Panc1 (cell line): Measurements from ENCODE around the gene ADGRL3. TPM values are rescaled to one million over a fixed set of nuclear protein-coding genes. Genes with fewer than 3 reads are reported as not detected.
"Not testable (repeated sequence)": the region's sequence is repeated elsewhere in the genome, so short reads cannot be mapped to it uniquely, and the experiment has no call there.

Experiments used
- ATAC-seq: fragments of 200-7000 bp; cut with Tn5 transposase; 2 replicates; pipeline ENCODE4 v1.9.1; 2020; ENCODE audit warnings: mild to moderate bottlenecking, moderate library complexity
- BruUV-seq: library from RNA; stranded (reverse); fragments of 400-500 nt; replicated peaks from 2 replicates; lab custom pipeline; 2021; lab: Mats Ljungman, UMichigan
- CTCF ChIA-PET: fragments of 300-600 bp; sonication (Branson Sonifier 250); formaldehyde crosslinking; loops from one replicate; lab custom pipeline; 2022; ENCODE audit warnings: antibody characterized with exemption; lab: Charles Lee
- POLR2A ChIA-PET: fragments of 300-600 bp; sonication (Branson Sonifier 250); formaldehyde crosslinking; loops from one replicate; lab custom pipeline; 2022; ENCODE audit warnings: antibody characterized with exemption; lab: Charles Lee
- DNase-seq: peaks from one replicate; pipeline ENCODE4 v3.0.0-alpha.2; 2010; ENCODE audit warnings: low read depth, low spot score
- H3K27ac ChIP-seq: 2 replicates; pipeline ENCODE4 v1.5.1; 2011; ENCODE audit warnings: mild to moderate bottlenecking, low read length, inconsistent platforms
- H3K27me3 ChIP-seq: fragments of 200-500 bp; sonication (Bioruptor generic); 2 replicates; pipeline ENCODE4 v1.6.0; 2014; ENCODE audit warnings: low read length, inconsistent platforms; ENCODE audit not compliant: control insufficient read depth, insufficient read depth
- H3K36me3 ChIP-seq: fragments of 200-500 bp; sonication (Bioruptor generic); 2 replicates; pipeline ENCODE4 v1.5.1; 2014; ENCODE audit warnings: inconsistent platforms, mild to moderate bottlenecking, low read length, moderate library complexity; ENCODE audit not compliant: control insufficient read depth, insufficient read depth
- H3K4me1 ChIP-seq: 2 replicates; pipeline ENCODE4 v1.5.1; 2011; ENCODE audit warnings: inconsistent platforms, mild to moderate bottlenecking, low read length, moderate library complexity; ENCODE audit not compliant: control insufficient read depth, insufficient read depth
- H3K4me3 ChIP-seq, 2 experiments: 2 replicates each; pipeline ENCODE4 v1.5.1; 2011 to 2012; ENCODE audit warnings: low read depth in 2 of 2, low read length in 2 of 2, mild to moderate bottlenecking in 2 of 2, inconsistent platforms in 1 of 2, moderate library complexity in 1 of 2
- H3K9me3 ChIP-seq: fragments of 200-500 bp; sonication (Bioruptor generic); 2 replicates; pipeline ENCODE4 v1.5.1; 2014; ENCODE audit warnings: low read depth, mild to moderate bottlenecking, inconsistent platforms, low read length, moderate library complexity; ENCODE audit not compliant: control insufficient read depth, insufficient read depth
- POLR2AphosphoS5 ChIP-seq: IDR thresholded peaks from 2 replicates; pipeline ENCODE4 v1.6.1; 2012; ENCODE audit warnings: mild to moderate bottlenecking, low read depth, low read length, moderate library complexity
- SIN3A ChIP-seq: IDR thresholded peaks from 2 replicates; pipeline ENCODE4 v1.6.1; 2012; ENCODE audit warnings: low read depth, mild to moderate bottlenecking, low read length, moderate library complexity, borderline replicate concordance; ENCODE audit not compliant: insufficient read depth
- TCF7L2 ChIP-seq: IDR thresholded peaks from 2 replicates; pipeline ENCODE4 v1.6.1; 2011; ENCODE audit warnings: mild to moderate bottlenecking, low read depth, low read length, inconsistent platforms
- in situ Hi-C: cut with HindIII; loops from 2 replicates; pipeline ENCODE4 v1.10.0; 2016; ENCODE audit warnings: low sequenced_read_pairs, low pct_unique_long_range_greater_than_20kb
- intact Hi-C: fragments of 100-400 bp; cut with micrococcal nuclease; formaldehyde crosslinking; loops from one replicate; pipeline ENCODE4 v1.10.0; 2022; ENCODE audit not compliant: unreplicated experiment
- total RNA-seq: library from RNA; stranded (reverse); gene quantifications from one replicate; pipeline ENCODE4 v1.2.1, GENCODE V29; 2021; ENCODE audit not compliant: unreplicated experiment
- TF ChIP-seq, protein P1 (sequence below), 2 experiments: IDR thresholded peaks; 2 replicates each; pipeline ENCODE4 v1.6.1; 2011 to 2012; ENCODE audit warnings: low read depth in 2 of 2, control low read depth in 1 of 2, low read length in 1 of 2, mild to moderate bottlenecking in 1 of 2, moderate library complexity in 1 of 2; ENCODE audit not compliant: insufficient read depth in 1 of 2
- TF ChIP-seq, protein P2 (sequence below): fragments of 450-650 bp; IDR thresholded peaks from 2 replicates; pipeline ENCODE4 v1.5.1; 2017; ENCODE audit warnings: mild to moderate bottlenecking

Gene ADGRL3
- total RNA-seq, 1 experiment from 2014 or later = 0.23 TPM

DNA sequence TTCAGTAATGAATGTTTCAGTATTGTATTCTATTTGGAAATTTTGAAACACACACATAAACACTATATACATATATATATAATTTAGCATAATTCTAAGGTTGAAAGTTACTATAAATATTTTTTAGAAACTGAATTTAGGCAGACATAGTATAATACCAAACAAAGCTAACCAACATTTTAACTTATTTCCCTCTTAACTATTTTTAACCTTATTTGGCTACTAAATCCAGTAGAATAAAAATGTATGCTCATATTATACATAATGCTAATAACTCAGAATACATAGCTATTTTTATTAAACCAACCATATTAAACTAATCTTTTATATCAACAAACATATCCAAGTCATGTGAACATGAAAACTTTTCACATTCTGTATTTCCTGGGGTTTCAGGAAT lies 563.6 kb downstream of the ADGRL3 start:
- no peaks in the 10 kb centered on the region for H3K4me1 ChIP-seq
- TF ChIP-seq, protein P1, sequence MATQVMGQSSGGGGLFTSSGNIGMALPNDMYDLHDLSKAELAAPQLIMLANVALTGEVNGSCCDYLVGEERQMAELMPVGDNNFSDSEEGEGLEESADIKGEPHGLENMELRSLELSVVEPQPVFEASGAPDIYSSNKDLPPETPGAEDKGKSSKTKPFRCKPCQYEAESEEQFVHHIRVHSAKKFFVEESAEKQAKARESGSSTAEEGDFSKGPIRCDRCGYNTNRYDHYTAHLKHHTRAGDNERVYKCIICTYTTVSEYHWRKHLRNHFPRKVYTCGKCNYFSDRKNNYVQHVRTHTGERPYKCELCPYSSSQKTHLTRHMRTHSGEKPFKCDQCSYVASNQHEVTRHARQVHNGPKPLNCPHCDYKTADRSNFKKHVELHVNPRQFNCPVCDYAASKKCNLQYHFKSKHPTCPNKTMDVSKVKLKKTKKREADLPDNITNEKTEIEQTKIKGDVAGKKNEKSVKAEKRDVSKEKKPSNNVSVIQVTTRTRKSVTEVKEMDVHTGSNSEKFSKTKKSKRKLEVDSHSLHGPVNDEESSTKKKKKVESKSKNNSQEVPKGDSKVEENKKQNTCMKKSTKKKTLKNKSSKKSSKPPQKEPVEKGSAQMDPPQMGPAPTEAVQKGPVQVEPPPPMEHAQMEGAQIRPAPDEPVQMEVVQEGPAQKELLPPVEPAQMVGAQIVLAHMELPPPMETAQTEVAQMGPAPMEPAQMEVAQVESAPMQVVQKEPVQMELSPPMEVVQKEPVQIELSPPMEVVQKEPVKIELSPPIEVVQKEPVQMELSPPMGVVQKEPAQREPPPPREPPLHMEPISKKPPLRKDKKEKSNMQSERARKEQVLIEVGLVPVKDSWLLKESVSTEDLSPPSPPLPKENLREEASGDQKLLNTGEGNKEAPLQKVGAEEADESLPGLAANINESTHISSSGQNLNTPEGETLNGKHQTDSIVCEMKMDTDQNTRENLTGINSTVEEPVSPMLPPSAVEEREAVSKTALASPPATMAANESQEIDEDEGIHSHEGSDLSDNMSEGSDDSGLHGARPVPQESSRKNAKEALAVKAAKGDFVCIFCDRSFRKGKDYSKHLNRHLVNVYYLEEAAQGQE (IDR thresholded peaks at IDR 0.05; ENCODE audit: insufficient read depth in 1 of 2, low read depth in 2 of 2, low read length in 1 of 2) = no peak
- TF ChIP-seq POLR2AphosphoS5 (no peak), TCF7L2 (no peak), SIN3A (no peak)
- TF ChIP-seq, protein P2, sequence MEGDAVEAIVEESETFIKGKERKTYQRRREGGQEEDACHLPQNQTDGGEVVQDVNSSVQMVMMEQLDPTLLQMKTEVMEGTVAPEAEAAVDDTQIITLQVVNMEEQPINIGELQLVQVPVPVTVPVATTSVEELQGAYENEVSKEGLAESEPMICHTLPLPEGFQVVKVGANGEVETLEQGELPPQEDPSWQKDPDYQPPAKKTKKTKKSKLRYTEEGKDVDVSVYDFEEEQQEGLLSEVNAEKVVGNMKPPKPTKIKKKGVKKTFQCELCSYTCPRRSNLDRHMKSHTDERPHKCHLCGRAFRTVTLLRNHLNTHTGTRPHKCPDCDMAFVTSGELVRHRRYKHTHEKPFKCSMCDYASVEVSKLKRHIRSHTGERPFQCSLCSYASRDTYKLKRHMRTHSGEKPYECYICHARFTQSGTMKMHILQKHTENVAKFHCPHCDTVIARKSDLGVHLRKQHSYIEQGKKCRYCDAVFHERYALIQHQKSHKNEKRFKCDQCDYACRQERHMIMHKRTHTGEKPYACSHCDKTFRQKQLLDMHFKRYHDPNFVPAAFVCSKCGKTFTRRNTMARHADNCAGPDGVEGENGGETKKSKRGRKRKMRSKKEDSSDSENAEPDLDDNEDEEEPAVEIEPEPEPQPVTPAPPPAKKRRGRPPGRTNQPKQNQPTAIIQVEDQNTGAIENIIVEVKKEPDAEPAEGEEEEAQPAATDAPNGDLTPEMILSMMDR = no peak
- POLR2A ChIA-PET = no interaction called here
- DNase-seq (no peak), ATAC-seq (no peak)
- no peak overlapping the region for H3K27ac ChIP-seq
- BruUV-seq = no TSS peak
- intact Hi-C loops (no loop called here), in situ Hi-C loops (no loop called here)
- H3K36me3 ChIP-seq = no peaks in the 10 kb centered on the region
- no peak overlapping the region for H3K4me3 ChIP-seq
- H3K9me3 ChIP-seq = no peaks in the 10 kb centered on the region
- CTCF ChIA-PET = no interaction called here
- H3K27me3 ChIP-seq = no peaks in the 10 kb centered on the region

DNA sequence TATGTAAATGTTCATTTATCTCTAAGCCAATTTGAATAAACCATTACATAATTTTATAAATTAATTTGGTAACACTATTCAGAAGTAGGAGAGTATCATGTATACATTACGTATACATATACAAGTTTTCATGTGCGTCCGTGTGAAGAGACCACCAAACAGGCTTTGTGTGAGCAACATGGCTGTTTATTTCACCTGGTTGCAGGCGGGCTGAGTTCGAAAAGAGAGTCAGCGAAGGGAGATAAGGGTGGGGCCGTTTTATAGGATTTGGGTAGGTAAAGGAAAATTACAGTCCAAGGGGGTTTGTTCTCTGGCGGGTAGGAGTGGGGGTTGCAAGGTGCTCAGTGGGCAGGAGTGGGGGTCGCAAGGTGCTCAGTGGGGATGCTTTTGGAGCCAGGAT lies 564.0 kb downstream of the ADGRL3 start:
- ATAC-seq, H3K4me1 ChIP-seq, POLR2A ChIA-PET, H3K27ac ChIP-seq, intact Hi-C loops, H3K36me3 ChIP-seq, H3K4me3 ChIP-seq, H3K9me3 ChIP-seq, BruUV-seq, CTCF ChIA-PET, DNase-seq, H3K27me3 ChIP-seq, in situ Hi-C loops: not testable (repeated sequence)

DNA sequence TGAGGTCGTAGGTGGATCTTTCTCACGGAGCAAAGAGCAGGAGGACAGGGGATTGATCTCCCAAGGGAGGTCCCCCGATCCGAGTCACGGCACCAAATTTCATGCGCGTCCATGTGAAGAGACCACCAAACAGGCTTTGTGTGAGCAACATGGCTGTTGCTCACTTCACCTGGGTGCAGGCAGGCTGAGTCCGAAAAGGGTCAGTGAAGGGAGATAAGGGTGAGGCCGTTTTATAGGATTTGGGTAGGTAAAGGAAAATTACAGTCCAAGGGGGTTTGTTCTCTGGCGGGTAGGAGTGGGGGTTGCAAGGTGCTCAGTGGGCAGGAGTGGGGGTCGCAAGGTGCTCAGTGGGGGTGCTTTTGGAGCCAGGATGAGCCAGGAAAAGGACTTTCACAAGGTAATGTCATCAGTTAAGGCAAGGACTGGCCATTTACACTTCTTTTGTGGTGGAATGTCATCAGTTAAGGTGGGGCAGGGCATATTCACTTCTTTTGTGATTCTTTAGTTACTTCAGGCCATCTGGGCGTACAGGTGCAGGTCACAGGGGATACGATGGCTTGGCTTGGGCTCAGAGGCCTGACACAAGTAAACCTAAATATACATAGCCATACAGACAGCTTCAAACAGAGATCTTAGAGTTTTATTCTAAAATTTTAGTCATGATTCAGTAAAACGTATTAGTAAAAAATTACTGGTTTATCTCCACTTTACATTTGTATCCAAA lies 569.5 kb downstream of the ADGRL3 start:
- H3K4me1 ChIP-seq, H3K36me3 ChIP-seq, intact Hi-C loops, in situ Hi-C loops, POLR2A ChIA-PET, DNase-seq, H3K4me3 ChIP-seq, H3K27me3 ChIP-seq, CTCF ChIA-PET, ATAC-seq, H3K27ac ChIP-seq, BruUV-seq, H3K9me3 ChIP-seq: not testable (repeated sequence)
